ENCODE results near the gene PSMB7.

The PSMB7 gene

GRCh38 chr9:124345751-124346281 lies 69.4 kb downstream of the PSMB7 start:
- DNase-seq (ENCODE audit: low read depth, low spot score): no peak

- DNase-seq (ENCODE audit: low read depth, low spot score): no peak
These were observed 70.2 kb downstream of the PSMB7 start for GRCh38 chr9:124345063-124345462.

GRCh38 chr9:124344291-124345050 lies 70.8 kb downstream of the PSMB7 start:
- no peak for DNase-seq (ENCODE audit: low read depth, low spot score)

- DNase-seq (ENCODE audit: low read depth, low spot score): no peak
These were observed 71.5 kb downstream of the PSMB7 start for GRCh38 chr9:124343533-124344290.

GRCh38 chr9:124342776-124343485 lies 72.3 kb downstream of the PSMB7 start:
- DNase-seq (ENCODE audit: low read depth, low spot score): peak; percentile 92

GRCh38 chr9:124342402-124342775 lies 72.9 kb downstream of the PSMB7 start:
- DNase-seq (ENCODE audit: low read depth, low spot score): no peak

- no peak for DNase-seq (ENCODE audit: low read depth, low spot score)
These were observed 73.6 kb downstream of the PSMB7 start for GRCh38 chr9:124341455-124342170.

GRCh38 chr9:124340219-124341069 lies 74.8 kb downstream of the PSMB7 start:
- DNase-seq (ENCODE audit: low read depth, low spot score): no peak

- no peak for DNase-seq (ENCODE audit: low read depth, low spot score)
These were observed 75.6 kb downstream of the PSMB7 start for GRCh38 chr9:124339603-124340146.

GRCh38 chr9:124337562-124337961 lies 77.7 kb downstream of the PSMB7 start:
- DNase-seq (ENCODE audit: low read depth, low spot score): no peak

- DNase-seq (ENCODE audit: low read depth, low spot score): no peak
These were observed 79.9 kb downstream of the PSMB7 start for GRCh38 chr9:124335320-124335707.

GRCh38 chr9:124334568-124335319 lies 80.5 kb downstream of the PSMB7 start:
- DNase-seq (ENCODE audit: low read depth, low spot score): no peak

- no peak for DNase-seq (ENCODE audit: low read depth, low spot score)
These were observed 82.1 kb downstream of the PSMB7 start for GRCh38 chr9:124333203-124333579.

GRCh38 chr9:124332361-124333202 lies 82.7 kb downstream of the PSMB7 start:
- DNase-seq (ENCODE audit: low read depth, low spot score): no peak

- DNase-seq (ENCODE audit: low read depth, low spot score): no peak
These were observed 83.7 kb downstream of the PSMB7 start for GRCh38 chr9:124331580-124331979.

- DNase-seq (ENCODE audit: low read depth, low spot score): no peak
These were observed 85.1 kb downstream of the PSMB7 start for GRCh38 chr9:124330011-124330697.

- no peak for DNase-seq (ENCODE audit: low read depth, low spot score)
These were observed 85.9 kb downstream of the PSMB7 start for GRCh38 chr9:124329206-124329792.

- no peak for DNase-seq (ENCODE audit: low read depth, low spot score)
These were observed 87.0 kb downstream of the PSMB7 start for GRCh38 chr9:124328285-124328684.
